Measurements from ENCODE around the gene TPGS2.

Gene TPGS2

DNA sequence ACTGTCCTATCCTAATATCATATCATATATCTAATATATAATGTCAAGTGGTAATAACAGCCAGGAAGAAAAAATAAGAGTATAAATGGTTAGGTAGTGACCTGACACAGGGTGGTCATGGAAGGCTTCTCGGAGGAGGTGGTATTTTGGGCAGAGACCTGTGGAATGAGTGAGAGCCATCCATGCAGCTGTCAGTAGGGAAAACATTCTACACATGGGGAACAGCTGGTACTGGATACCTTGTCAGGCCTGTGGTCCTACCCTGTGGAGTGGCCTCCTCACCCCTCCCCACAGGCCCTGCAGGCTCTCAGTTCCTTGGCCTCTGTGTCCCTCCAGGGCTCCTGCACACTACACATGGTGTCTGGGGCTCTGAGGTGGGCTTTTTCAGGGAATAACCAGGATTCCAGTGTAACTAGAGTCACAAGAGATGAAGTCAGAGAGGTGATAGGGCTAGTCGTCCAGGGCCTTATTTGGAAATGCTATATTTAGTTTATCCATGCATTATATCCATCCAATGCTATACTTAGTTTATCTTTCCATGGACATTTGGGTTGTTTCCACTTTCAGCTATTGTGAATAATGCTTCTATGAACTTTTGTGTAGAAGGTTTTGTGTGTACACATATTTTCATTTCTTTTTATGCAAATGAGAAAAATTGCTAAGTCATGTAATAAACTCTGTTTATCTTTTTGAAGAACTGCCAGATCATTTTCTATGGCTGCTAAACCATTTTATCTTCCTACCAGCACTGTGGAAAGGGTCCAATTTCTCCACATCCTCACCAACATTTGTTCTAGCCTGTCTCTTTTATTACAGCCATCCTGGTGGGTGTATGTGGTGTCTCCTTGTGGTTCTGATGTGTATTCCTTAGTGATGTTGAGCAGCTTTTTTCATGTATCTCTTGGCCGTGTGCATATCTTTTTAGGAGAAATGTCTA lies 75.6 kb downstream of the TPGS2 start:
- no peak overlapping the region for H4K91ac ChIP-seq (ENCODE audit: low read length)
- H3K23ac ChIP-seq (ENCODE audit: low read length in 2 of 2): no peak overlapping the region
- no peaks in the 10 kb centered on the region for H3K27me3 ChIP-seq (ENCODE audit: control insufficient read depth in 1 of 2, insufficient read depth in 1 of 2, low read length in 2 of 2)
- H4K8ac ChIP-seq (ENCODE audit: low read length): no peak overlapping the region
- peaks cover 3% of the 10 kb centered on the region for H3K4me1 ChIP-seq (ENCODE audit: control insufficient read depth, insufficient read depth, low read depth, low read length)
- H2BK15ac ChIP-seq (ENCODE audit: low read depth, poor library complexity, severe bottlenecking): no peak overlapping the region
- no peak overlapping the region for H2BK5ac ChIP-seq (ENCODE audit: low read depth, low read length, poor library complexity, severe bottlenecking)
- H3K18ac ChIP-seq (ENCODE audit: low read depth in 1 of 2, low read length in 2 of 2): no peak overlapping the region
- peaks cover 0 to 5% of the 10 kb centered on the region in 2 experiments for H3K36me3 ChIP-seq (ENCODE audit: control insufficient read depth in 1 of 2, insufficient read depth in 2 of 2, low read depth in 1 of 2, low read length in 2 of 2)
- no peak overlapping the region for H3K9ac ChIP-seq (ENCODE audit: low read length)
- H2AFZ ChIP-seq (ENCODE audit: low read depth, low read length): no peak overlapping the region
- no peaks in the 10 kb centered on the region for H3K79me1 ChIP-seq (replicated peaks; ENCODE audit: low read length, poor library complexity, severe bottlenecking)
- 95% methylated on average over 1 of the region's 3 CpGs for WGBS
- no peaks in the 10 kb centered on the region for H3K9me3 ChIP-seq (ENCODE audit: control insufficient read depth, low read length)
- H3K4me3 ChIP-seq (ENCODE audit: insufficient read depth in 1 of 2, low read depth in 1 of 2, low read length in 2 of 2): no peak overlapping the region
- H3K27ac ChIP-seq (ENCODE audit: low read length, poor library complexity, severe bottlenecking): no peak overlapping the region
- H3K4ac ChIP-seq (ENCODE audit: low read depth in 1 of 2, low read length in 2 of 2): no peak overlapping the region
- H2BK120ac ChIP-seq (ENCODE audit: low read depth, low read length): no peak overlapping the region
- no peak overlapping the region for H3K4me2 ChIP-seq (ENCODE audit: low read length, poor library complexity, severe bottlenecking)
- H2AK5ac ChIP-seq (ENCODE audit: low read length, severe bottlenecking): no peak overlapping the region
- H3K14ac ChIP-seq (ENCODE audit: low read length in 2 of 2): no peak overlapping the region
- no peak overlapping the region for H2BK12ac ChIP-seq (ENCODE audit: low read length in 2 of 2)
- DNase-seq: no peak

DNA sequence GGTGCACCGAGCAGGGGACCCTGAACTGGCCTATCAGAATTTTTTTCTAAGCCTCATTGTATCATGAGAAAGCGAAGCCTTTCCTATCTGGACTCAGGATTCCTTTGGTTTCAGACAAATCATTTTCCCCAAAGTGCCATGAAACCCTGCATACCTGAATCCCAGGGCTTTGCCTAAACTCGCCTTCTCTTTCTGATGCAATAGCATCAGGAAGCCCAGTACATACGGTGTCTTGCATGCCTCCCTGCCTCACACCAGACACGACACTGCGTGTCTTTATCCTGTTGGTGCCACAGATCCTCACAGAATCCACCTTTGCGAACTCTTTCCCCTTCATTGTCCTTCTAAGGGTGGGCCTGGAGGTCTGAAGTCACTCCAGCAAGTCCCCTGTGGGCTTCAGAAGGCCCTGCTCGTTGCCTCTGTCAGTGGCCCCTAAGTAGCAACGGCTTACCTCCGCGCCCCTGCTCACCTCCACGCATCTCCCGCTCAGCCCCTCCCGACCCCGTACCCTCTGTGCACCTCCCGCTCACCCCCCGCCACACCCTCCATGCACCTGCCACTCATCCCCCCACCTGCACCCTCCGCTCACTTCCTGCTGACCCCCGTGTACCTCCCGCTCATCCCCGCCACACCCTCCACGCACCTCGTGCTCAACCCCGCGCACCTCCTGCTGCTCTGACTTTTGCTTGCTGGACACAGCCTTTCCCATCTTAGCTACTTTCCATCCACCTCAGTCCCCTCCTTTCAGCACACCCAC lies 83.4 kb downstream of the TPGS2 start:
- H3K27me3 ChIP-seq (ENCODE audit: control insufficient read depth in 1 of 2, insufficient read depth in 1 of 2, low read length in 2 of 2): no peaks in the 10 kb centered on the region
- no peak overlapping the region for H3K4ac ChIP-seq (ENCODE audit: low read depth in 1 of 2, low read length in 2 of 2)

DNA sequence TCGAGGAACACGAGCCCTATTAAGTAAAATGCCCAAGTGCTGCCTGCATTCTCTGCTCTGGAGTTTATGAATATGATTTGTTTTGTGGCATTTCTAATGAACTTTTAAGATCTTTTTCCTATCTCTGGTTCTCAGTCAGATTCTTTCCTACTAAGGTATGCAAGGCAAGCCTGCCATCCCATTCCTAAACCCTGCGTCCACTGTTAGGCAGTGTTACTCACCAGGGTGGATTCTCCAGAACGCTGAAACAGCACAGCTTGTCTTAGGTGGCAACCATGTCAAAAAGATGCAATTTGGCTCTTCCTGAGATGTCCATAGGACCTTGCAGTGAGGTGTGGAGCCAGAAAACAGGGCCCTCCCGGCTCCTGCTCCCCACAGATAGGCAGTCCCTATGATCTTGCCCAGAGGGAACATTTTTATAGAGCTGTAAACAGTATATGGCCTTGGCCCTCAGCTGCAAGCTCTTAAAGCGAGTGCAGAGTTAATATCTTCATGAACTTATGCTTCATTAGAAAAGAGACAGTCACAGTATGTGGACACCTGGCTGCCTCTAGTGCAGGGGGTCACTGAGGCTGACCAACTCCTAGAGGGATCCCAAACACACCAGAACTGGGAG lies 84.4 kb downstream of the TPGS2 start:
- Histone ChIP-seq H2AFZ (ENCODE audit: low read depth, low read length) (no peak overlapping the region), H3K4ac (ENCODE audit: low read depth in 1 of 2, low read length in 2 of 2) (no peak overlapping the region), H3K27me3 (ENCODE audit: control insufficient read depth in 1 of 2, insufficient read depth in 1 of 2, low read length in 2 of 2) (no peaks in the 10 kb centered on the region), H2BK12ac (ENCODE audit: low read length in 2 of 2) (no peak overlapping the region), H4K8ac (ENCODE audit: low read length) (no peak overlapping the region), H3K18ac (ENCODE audit: low read depth in 1 of 2, low read length in 2 of 2) (no peak overlapping the region), H3K4me1 (ENCODE audit: control insufficient read depth, insufficient read depth, low read depth, low read length) (no peaks in the 10 kb centered on the region), H3K9me3 (ENCODE audit: control insufficient read depth, low read length) (no peaks in the 10 kb centered on the region), H3K79me1 (replicated peaks; ENCODE audit: low read length, poor library complexity, severe bottlenecking) (no peaks in the 10 kb centered on the region), H3K27ac (ENCODE audit: low read length, poor library complexity, severe bottlenecking) (no peak overlapping the region), H2BK5ac (ENCODE audit: low read depth, low read length, poor library complexity, severe bottlenecking) (no peak overlapping the region), H3K4me3 (ENCODE audit: insufficient read depth in 1 of 2, low read depth in 1 of 2, low read length in 2 of 2) (no peak overlapping the region), H3K4me2 (ENCODE audit: low read length, poor library complexity, severe bottlenecking) (no peak overlapping the region), H3K23ac (ENCODE audit: low read length in 2 of 2) (no peak overlapping the region), H4K91ac (ENCODE audit: low read length) (no peak overlapping the region), H3K14ac (ENCODE audit: low read length in 2 of 2) (no peak overlapping the region), H2BK15ac (ENCODE audit: low read depth, poor library complexity, severe bottlenecking) (no peak overlapping the region), H3K36me3 (ENCODE audit: control insufficient read depth in 1 of 2, insufficient read depth in 2 of 2, low read depth in 1 of 2, low read length in 2 of 2) (peaks cover 24 to 51% of the 10 kb centered on the region in 2 experiments), H2AK5ac (ENCODE audit: low read length, severe bottlenecking) (no peak overlapping the region), H3K9ac (ENCODE audit: low read length) (no peak overlapping the region), H2BK120ac (ENCODE audit: low read depth, low read length) (no peak overlapping the region)
- no peak for DNase-seq
- 73% methylated on average over 5 of the region's 6 CpGs for WGBS

More for the DNA sequence above, 83.4 kb downstream of the TPGS2 start:
- no peak overlapping the region for H3K14ac ChIP-seq (ENCODE audit: low read length in 2 of 2)
- no peak overlapping the region for H3K4me3 ChIP-seq (ENCODE audit: insufficient read depth in 1 of 2, low read depth in 1 of 2, low read length in 2 of 2)
- H4K8ac ChIP-seq (ENCODE audit: low read length): no peak overlapping the region
- no peak overlapping the region for H3K9ac ChIP-seq (ENCODE audit: low read length)
- no peaks in the 10 kb centered on the region for H3K9me3 ChIP-seq (ENCODE audit: control insufficient read depth, low read length)
- H3K23ac ChIP-seq (ENCODE audit: low read length in 2 of 2): no peak overlapping the region
- H2BK12ac ChIP-seq (ENCODE audit: low read length in 2 of 2): no peak overlapping the region
- H2BK15ac ChIP-seq (ENCODE audit: low read depth, poor library complexity, severe bottlenecking): no peak overlapping the region
- no peak overlapping the region for H4K91ac ChIP-seq (ENCODE audit: low read length)
- no peak overlapping the region for H2AK5ac ChIP-seq (ENCODE audit: low read length, severe bottlenecking)
- no peak overlapping the region for H3K18ac ChIP-seq (ENCODE audit: low read depth in 1 of 2, low read length in 2 of 2)
- no peaks in the 10 kb centered on the region for H3K4me1 ChIP-seq (ENCODE audit: control insufficient read depth, insufficient read depth, low read depth, low read length)
- H3K36me3 ChIP-seq (ENCODE audit: control insufficient read depth in 1 of 2, insufficient read depth in 2 of 2, low read depth in 1 of 2, low read length in 2 of 2): peaks cover 24 to 51% of the 10 kb centered on the region in 2 experiments
- H3K27ac ChIP-seq (ENCODE audit: low read length, poor library complexity, severe bottlenecking): no peak overlapping the region
- no peak for DNase-seq
- no peak overlapping the region for H2BK5ac ChIP-seq (ENCODE audit: low read depth, low read length, poor library complexity, severe bottlenecking)
- WGBS: 92% methylated on average over 25 of the region's 25 CpGs
- H3K4me2 ChIP-seq (ENCODE audit: low read length, poor library complexity, severe bottlenecking): no peak overlapping the region
- H2BK120ac ChIP-seq (ENCODE audit: low read depth, low read length): no peak overlapping the region
- H3K79me1 ChIP-seq (replicated peaks; ENCODE audit: low read length, poor library complexity, severe bottlenecking): no peaks in the 10 kb centered on the region
- no peak overlapping the region for H2AFZ ChIP-seq (ENCODE audit: low read depth, low read length)
